Activated CD4-positive, alpha-beta T cell treated with anti-CD3 and anti-CD28 coated beads for 48 hours (primary cell): Measurements from ENCODE around the gene PRRT2.

Experiments
- DNase-seq: peaks from one replicate; pipeline ENCODE4 v3.0.0-alpha.2; 2020

PRRT2 gene

DNA sequence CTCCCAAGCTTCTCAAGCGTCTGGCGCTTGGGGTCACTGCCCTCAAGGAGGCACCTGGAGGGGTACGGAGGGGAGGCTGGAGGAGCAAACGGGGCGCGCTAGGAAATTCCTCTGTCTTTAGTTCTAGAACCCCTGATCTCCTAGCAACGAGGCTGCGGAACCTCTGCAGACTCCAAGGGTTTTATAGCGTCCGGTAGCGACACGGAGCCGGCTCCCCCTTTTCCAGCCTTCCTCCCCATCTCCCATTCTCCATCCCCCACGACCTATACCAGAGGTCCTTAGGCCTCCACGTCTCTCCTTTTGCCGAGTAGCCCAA is 51.6 kb downstream of the PRRT2 start:
- no peak for DNase-seq

DNA sequence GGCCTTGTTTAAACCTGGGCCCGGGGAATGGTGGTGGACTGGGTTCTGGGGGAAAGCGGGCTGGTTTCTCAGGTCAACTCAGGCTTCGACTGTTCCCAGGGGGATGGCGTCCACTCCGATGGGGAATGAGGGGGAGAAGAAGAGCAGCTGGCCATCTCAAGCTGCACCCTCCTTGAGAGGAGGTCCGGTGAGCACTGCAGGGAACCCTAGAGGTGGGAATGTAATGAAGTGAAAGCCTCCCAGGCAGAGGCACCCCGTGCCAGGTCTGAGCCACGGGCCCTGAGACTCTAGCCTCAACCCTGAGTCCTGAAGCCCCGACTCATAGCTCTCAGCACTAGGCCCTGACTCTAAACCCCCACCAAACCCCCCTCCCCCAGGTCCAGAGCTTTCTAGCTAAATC is 52.2 kb downstream of the PRRT2 start:
- no peak for DNase-seq
